IMR-90 (cell line): ENCODE measurements around the gene KYNU. TPM values are rescaled to one million over a fixed set of nuclear protein-coding genes. Genes with fewer than 3 reads are reported as not detected.
A peak's percentile ranks its signal among the peaks of the same experiment; 100 is the strongest.

Experiments used
- ATAC-seq: fragments of 200-7000 bp; cut with Tn5 transposase; 2 replicates; pipeline ENCODE4 v1.9.1; 2020; ENCODE audit warnings: low read depth, mild to moderate bottlenecking, moderate library complexity
- BruUV-seq: library from RNA; stranded (reverse); fragments of 400-500 nt; replicated peaks from 2 replicates; lab custom pipeline; 2021; lab: Mats Ljungman, UMichigan
- CTCF ChIA-PET: fragments of 300-600 bp; formaldehyde crosslinking; extraction: SDS; loops from one replicate; lab custom pipeline; 2021; ENCODE audit warnings: antibody characterized with exemption; lab: Yijun Ruan, JAX
- POLR2A ChIA-PET: fragments of 300-600 bp; sonication (Branson Sonifier 250); formaldehyde crosslinking; loops from one replicate; lab custom pipeline; 2022; ENCODE audit warnings: antibody characterized with exemption; ENCODE audit not compliant: unreplicated experiment; lab: Charles Lee
- DNase-seq: peaks from one replicate; pipeline ENCODE4 v3.0.0; 2013
- H2AFZ ChIP-seq: replicated peaks from 2 replicates; pipeline ENCODE3; 2013; ENCODE audit warnings: low read length, mild to moderate bottlenecking; ENCODE audit not compliant: poor library complexity
- H2AK5ac ChIP-seq: 2 replicates; pipeline ENCODE4 v1.6.1; 2013; ENCODE audit warnings: low read depth, low read length, inconsistent platforms
- H2AK9ac ChIP-seq: replicated peaks from 2 replicates; pipeline ENCODE3; 2013; ENCODE audit warnings: mild to moderate bottlenecking, low read depth, low read length, moderate library complexity; ENCODE audit not compliant: poor library complexity
- H2BK120ac ChIP-seq: 2 replicates; pipeline ENCODE4 v1.6.1; 2013; ENCODE audit warnings: low read depth, low read length, inconsistent platforms
- H2BK15ac ChIP-seq: 3 replicates; pipeline ENCODE4 v1.6.1; 2013; ENCODE audit warnings: low read depth, low read length, inconsistent platforms
- H2BK20ac ChIP-seq: 2 replicates; pipeline ENCODE4 v1.6.1; 2013; ENCODE audit warnings: low read depth, mild to moderate bottlenecking, inconsistent platforms, low read length, moderate library complexity
- H2BK5ac ChIP-seq: 2 replicates; pipeline ENCODE4 v1.6.1; 2013; ENCODE audit warnings: mild to moderate bottlenecking, low read depth, low read length, inconsistent platforms; ENCODE audit not compliant: poor library complexity, severe bottlenecking
- H3K14ac ChIP-seq: replicated peaks from 2 replicates; pipeline ENCODE4 v1.6.1; 2013; ENCODE audit warnings: low read depth, low read length, inconsistent platforms
- H3K18ac ChIP-seq: 2 replicates; pipeline ENCODE4 v1.6.1; 2013; ENCODE audit warnings: low read depth, low read length, control low read depth
- H3K23ac ChIP-seq: 2 replicates; pipeline ENCODE4 v1.6.1; 2013; ENCODE audit warnings: low read depth, low read length, inconsistent platforms
- H3K27ac ChIP-seq: 2 replicates; pipeline ENCODE4 v1.5.1; 2013; ENCODE audit warnings: mild to moderate bottlenecking, control low read depth, low read length; ENCODE audit not compliant: insufficient read depth
- H3K27me3 ChIP-seq: 2 replicates; pipeline ENCODE4 v1.6.1; 2013; ENCODE audit warnings: low read length; ENCODE audit not compliant: control insufficient read depth, insufficient read depth
- H3K36me3 ChIP-seq: 2 replicates; pipeline ENCODE4 v1.6.1; 2013; ENCODE audit warnings: low read length, mixed read lengths; ENCODE audit not compliant: control insufficient read depth, insufficient read depth
- H3K4ac ChIP-seq: 2 replicates; pipeline ENCODE4 v1.6.1; 2013; ENCODE audit warnings: low read depth, low read length, inconsistent platforms
- H3K4me1 ChIP-seq: 2 replicates; pipeline ENCODE4 v1.6.1; 2013; ENCODE audit warnings: low read length, mixed read lengths; ENCODE audit not compliant: control insufficient read depth, insufficient read depth
- H3K4me2 ChIP-seq: 2 replicates; pipeline ENCODE4 v1.6.1; 2013; ENCODE audit warnings: low read depth, mild to moderate bottlenecking, control low read depth, low read length, moderate library complexity
- H3K4me3 ChIP-seq: 2 replicates; pipeline ENCODE4 v1.5.1; 2013; ENCODE audit warnings: low read depth, mild to moderate bottlenecking, control low read depth, low read length, moderate library complexity; ENCODE audit not compliant: insufficient read depth
- H3K56ac ChIP-seq: 2 replicates; pipeline ENCODE4 v1.6.1; 2013; ENCODE audit warnings: low read length, inconsistent platforms; ENCODE audit not compliant: insufficient read depth; ENCODE audit errors: extremely low read depth
- H3K79me1 ChIP-seq, 2 experiments: 2 replicates each; pipeline ENCODE4 v1.6.1; 2013; ENCODE audit warnings: low read length in 2 of 2, inconsistent platforms in 1 of 2, low read depth in 1 of 2
- H3K9ac ChIP-seq: 2 replicates; pipeline ENCODE4 v1.6.1; 2013; ENCODE audit warnings: low read depth, low read length, control low read depth
- H3K9me1 ChIP-seq: 2 replicates; pipeline ENCODE4 v1.6.1; 2013; ENCODE audit warnings: low read length, inconsistent platforms; ENCODE audit not compliant: insufficient read depth
- H3K9me3 ChIP-seq: 2 replicates; pipeline ENCODE4 v1.6.1; 2013; ENCODE audit warnings: low read length; ENCODE audit not compliant: control insufficient read depth, insufficient read depth
- H4K20me1 ChIP-seq: 2 replicates; pipeline ENCODE4 v1.6.1; 2013; ENCODE audit warnings: low read length, inconsistent platforms; ENCODE audit not compliant: insufficient read depth
- H4K5ac ChIP-seq: 2 replicates; pipeline ENCODE4 v1.6.1; 2013; ENCODE audit warnings: mild to moderate bottlenecking, low read depth, low read length, control low read depth
- H4K8ac ChIP-seq, 2 experiments: 2 replicates each; pipeline ENCODE4 v1.6.1; 2013; ENCODE audit warnings: low read depth in 2 of 2, low read length in 2 of 2, control low read depth in 1 of 2, inconsistent platforms in 1 of 2
- H4K91ac ChIP-seq: 2 replicates; pipeline ENCODE4 v1.6.1; 2013; ENCODE audit warnings: low read depth, low read length, inconsistent platforms; ENCODE audit not compliant: insufficient read depth
- CEBPB ChIP-seq: IDR thresholded peaks from 2 replicates; pipeline ENCODE4 v1.6.1; 2012; ENCODE audit warnings: low read depth, low read length, improper control_type of control experiment
- FOS ChIP-seq: fragments of 150-350 bp; IDR thresholded peaks from 2 replicates; pipeline ENCODE4 v1.6.1; 2016; ENCODE audit warnings: low read depth, low read length
- WGBS, 2 experiments: methylation state at CpG; one replicate each; pipeline versions ENCODE4 v1.1.5 to v1.1.7; 2013; ENCODE audit warnings: missing lambda C conversion rate in 2 of 2; ENCODE audit not compliant: insufficient read length in 1 of 2; ENCODE audit errors: extremely low coverage in 2 of 2; 5-methylcytosine and 5-hydroxymethylcytosine counted together
- dilution Hi-C: fragments of 300-500 bp; cut with HindIII; formaldehyde crosslinking; loops from one replicate; pipeline ENCODE4 v1.14.3; 2018; ENCODE audit warnings: low sequenced_read_pairs; ENCODE audit not compliant: unreplicated experiment
- in situ Hi-C: fragments of 300-500 bp; cut with MboI; formaldehyde crosslinking; loops from 3 replicates; pipeline ENCODE4 v1.14.3; 2019; ENCODE audit warnings: low sequenced_read_pairs, inconsistent platforms, mixed read lengths
- intact Hi-C: fragments of 100-400 bp; cut with micrococcal nuclease; formaldehyde crosslinking; loops from 2 replicates; pipeline ENCODE4 v1.10.0; 2022
- polyA plus RNA-seq, 3 experiments: library from polyadenylated mRNA; depleted of rRNA; stranded (reverse); fragments of >200 nt; gene quantifications; 2 replicates each; pipeline ENCODE4 v1.2.3, GENCODE V29; 2012; ENCODE audit warnings: low replicate concordance in 1 of 3
- total RNA-seq: library from RNA; depleted of rRNA; stranded (reverse); fragments of >200 nt; gene quantifications from 2 replicates; pipeline ENCODE4 v1.2.3, GENCODE V29; 2012
- TF ChIP-seq, protein P1 (sequence below): fragments of 150-350 bp; IDR thresholded peaks from 2 replicates; pipeline ENCODE4 v1.6.1; 2017; ENCODE audit warnings: mild to moderate bottlenecking, antibody characterized with exemption, low read length, low read depth

The KYNU gene
- total and polyA plus RNA-seq, 2 of the 4 experiments (the other 2 are of a cell fraction): 0.75 to 2.9 TPM

DNA sequence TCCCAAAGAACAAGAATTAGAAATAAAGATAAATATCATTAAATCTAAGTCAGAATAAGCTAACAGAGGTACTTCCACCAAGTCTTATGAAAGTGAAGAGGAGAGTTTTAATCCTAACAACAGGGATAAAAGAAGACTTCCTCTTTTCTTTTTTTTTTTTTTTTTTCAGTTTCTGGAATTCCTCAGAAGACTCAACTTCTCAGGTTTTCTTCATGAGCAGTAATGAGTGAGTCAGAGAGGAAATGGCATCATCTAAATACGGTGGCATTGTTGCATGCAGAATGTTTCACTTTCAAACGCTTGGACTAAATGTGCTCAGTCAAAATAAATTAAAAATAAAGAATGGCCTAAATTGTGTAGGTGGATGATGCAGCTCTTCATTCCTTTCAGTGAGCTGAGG lies 206.2 kb downstream of the KYNU start:
- no peak overlapping the region for H2AK9ac ChIP-seq
- no peaks in the 10 kb centered on the region for H3K36me3 ChIP-seq
- H4K20me1 ChIP-seq: no peaks in the 10 kb centered on the region
- H3K4ac ChIP-seq: no peak overlapping the region; the same call in 1 of the 2 replicates
- no peak overlapping the region for H2BK120ac ChIP-seq
- peaks cover 2% of the 10 kb centered on the region; the same call in 1 of the 2 replicates for H3K4me1 ChIP-seq
- H3K9me3 ChIP-seq: peaks cover 3% of the 10 kb centered on the region; the same call in 1 of the 2 replicates
- H3K56ac ChIP-seq: no peak overlapping the region
- H3K9me1 ChIP-seq: no peaks in the 10 kb centered on the region
- no peak overlapping the region for H3K9ac ChIP-seq
- H2AK5ac ChIP-seq: no peak overlapping the region
- BruUV-seq: no TSS peak
- in situ Hi-C loops (no loop called here), dilution Hi-C loops (no loop called here), intact Hi-C loops (no loop called here)
- POLR2A ChIA-PET: no interaction called here
- no peaks in the 10 kb centered on the region for H3K27me3 ChIP-seq
- H2BK15ac ChIP-seq: no peak overlapping the region
- ATAC-seq (peak; percentile 96), DNase-seq (peak; percentile 92)
- H2BK20ac ChIP-seq: peak overlapping the region; percentile 47; the same call in 1 of the 2 replicates
- H3K23ac ChIP-seq: no peak overlapping the region
- H4K91ac ChIP-seq: no peak overlapping the region
- H3K4me3 ChIP-seq: peak overlapping the region; percentile 21; the same call in 1 of the 2 replicates
- H3K18ac ChIP-seq: peak overlapping the region; percentile 69; the same call in 1 of the 2 replicates
- CTCF ChIA-PET: interaction anchor here (1.1 to 1.2 kb wide), 2 partner anchors 13 to 49 kb away, joined by 5 to 8 read pairs; no protein-coding TSS in a partner anchor
- TF ChIP-seq FOS: peak; percentile 46; the same call in 1 of the 2 replicates
- TF ChIP-seq CEBPB: peak; percentile 63; the same call in 1 of the 2 replicates
- TF ChIP-seq, protein P1, sequence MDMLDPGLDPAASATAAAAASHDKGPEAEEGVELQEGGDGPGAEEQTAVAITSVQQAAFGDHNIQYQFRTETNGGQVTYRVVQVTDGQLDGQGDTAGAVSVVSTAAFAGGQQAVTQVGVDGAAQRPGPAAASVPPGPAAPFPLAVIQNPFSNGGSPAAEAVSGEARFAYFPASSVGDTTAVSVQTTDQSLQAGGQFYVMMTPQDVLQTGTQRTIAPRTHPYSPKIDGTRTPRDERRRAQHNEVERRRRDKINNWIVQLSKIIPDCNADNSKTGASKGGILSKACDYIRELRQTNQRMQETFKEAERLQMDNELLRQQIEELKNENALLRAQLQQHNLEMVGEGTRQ: no peak
- peak overlapping the region; percentile 6 to 39; a peak in 1 of 4 replicates for H4K8ac ChIP-seq
- no peak overlapping the region for H4K5ac ChIP-seq
- H3K4me2 ChIP-seq: peak overlapping the region; percentile 70
- H3K27ac ChIP-seq: peak overlapping the region; percentile 52; the same call in 1 of the 2 replicates
- H2AFZ ChIP-seq: peak overlapping the region; percentile 36
- H3K14ac ChIP-seq: no peak overlapping the region
- no CpG with 5 or more reads among the region's 2 CpGs for WGBS, 2 experiments
- peak overlapping the region; percentile 35 for H2BK5ac ChIP-seq
- no peaks in the 10 kb centered on the region for H3K79me1 ChIP-seq
